ENCODE results near the gene POLK.
A peak's percentile ranks its signal among the peaks of the same experiment; 100 is the strongest.

POLK gene

DNA sequence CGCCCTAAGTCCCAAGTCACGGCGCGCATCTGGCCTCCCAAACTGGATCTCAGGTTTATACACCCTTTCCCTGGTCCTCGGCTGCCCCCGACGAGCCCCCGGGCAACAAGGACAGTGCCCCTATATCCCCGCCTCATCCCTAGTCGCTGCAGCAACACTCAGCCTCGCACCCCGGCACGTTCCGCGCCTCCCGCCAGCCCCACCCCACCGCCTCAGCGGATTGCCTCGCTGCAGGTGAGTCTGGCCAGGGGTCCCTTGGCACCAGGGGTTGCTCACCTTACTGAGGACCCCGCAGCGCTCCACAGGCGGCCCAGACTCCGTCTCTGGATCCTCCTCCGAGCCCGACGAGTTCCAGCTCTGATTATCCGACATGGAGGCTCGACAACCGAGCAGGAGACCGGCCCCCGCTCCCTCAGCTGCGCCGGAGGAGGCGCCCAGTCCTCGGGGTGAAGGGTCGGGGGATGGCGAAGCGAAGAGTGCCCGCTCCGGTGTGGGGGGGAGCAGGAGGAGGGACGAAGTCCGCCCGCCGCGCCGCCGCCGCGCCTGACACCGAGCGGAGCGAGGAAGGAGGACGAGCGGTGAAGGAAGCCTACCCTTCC, 756 bp upstream of the POLK start:
- Histone ChIP-seq H3K4me1 (ENCODE audit: low read depth, poor library complexity, severe bottlenecking) (peaks cover 36% of the 10 kb centered on the region), H3K79me2 (ENCODE audit: insufficient read depth, low read depth) (peaks cover 79% of the 10 kb centered on the region), H3K9ac (peak overlapping the region; percentile 57), H3K27ac (peak overlapping the region; percentile 38), H4K20me1 (ENCODE audit: insufficient read depth) (0 out of 2 replicates have a peak, but pooled peaks cover 13% of the 10 kb centered on the region), H3K36me3 (ENCODE audit: insufficient read depth) (no peaks in the 10 kb centered on the region), H2AFZ (ENCODE audit: low read depth) (peak overlapping the region; percentile 76), H3K4me2 (peak overlapping the region; percentile 91), H3K4me3 (IDR thresholded peaks at IDR 0.05; ENCODE audit: insufficient read depth, low read depth, low read length) (peak overlapping the region; percentile 56), H3K27me3 (ENCODE audit: insufficient read depth, low read depth) (no peaks in the 10 kb centered on the region)
- TF ChIP-seq, protein P1, sequence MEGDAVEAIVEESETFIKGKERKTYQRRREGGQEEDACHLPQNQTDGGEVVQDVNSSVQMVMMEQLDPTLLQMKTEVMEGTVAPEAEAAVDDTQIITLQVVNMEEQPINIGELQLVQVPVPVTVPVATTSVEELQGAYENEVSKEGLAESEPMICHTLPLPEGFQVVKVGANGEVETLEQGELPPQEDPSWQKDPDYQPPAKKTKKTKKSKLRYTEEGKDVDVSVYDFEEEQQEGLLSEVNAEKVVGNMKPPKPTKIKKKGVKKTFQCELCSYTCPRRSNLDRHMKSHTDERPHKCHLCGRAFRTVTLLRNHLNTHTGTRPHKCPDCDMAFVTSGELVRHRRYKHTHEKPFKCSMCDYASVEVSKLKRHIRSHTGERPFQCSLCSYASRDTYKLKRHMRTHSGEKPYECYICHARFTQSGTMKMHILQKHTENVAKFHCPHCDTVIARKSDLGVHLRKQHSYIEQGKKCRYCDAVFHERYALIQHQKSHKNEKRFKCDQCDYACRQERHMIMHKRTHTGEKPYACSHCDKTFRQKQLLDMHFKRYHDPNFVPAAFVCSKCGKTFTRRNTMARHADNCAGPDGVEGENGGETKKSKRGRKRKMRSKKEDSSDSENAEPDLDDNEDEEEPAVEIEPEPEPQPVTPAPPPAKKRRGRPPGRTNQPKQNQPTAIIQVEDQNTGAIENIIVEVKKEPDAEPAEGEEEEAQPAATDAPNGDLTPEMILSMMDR (conservative IDR thresholded peaks at IDR 0.05; ENCODE audit: low read depth, low read length) = no peak

DNA sequence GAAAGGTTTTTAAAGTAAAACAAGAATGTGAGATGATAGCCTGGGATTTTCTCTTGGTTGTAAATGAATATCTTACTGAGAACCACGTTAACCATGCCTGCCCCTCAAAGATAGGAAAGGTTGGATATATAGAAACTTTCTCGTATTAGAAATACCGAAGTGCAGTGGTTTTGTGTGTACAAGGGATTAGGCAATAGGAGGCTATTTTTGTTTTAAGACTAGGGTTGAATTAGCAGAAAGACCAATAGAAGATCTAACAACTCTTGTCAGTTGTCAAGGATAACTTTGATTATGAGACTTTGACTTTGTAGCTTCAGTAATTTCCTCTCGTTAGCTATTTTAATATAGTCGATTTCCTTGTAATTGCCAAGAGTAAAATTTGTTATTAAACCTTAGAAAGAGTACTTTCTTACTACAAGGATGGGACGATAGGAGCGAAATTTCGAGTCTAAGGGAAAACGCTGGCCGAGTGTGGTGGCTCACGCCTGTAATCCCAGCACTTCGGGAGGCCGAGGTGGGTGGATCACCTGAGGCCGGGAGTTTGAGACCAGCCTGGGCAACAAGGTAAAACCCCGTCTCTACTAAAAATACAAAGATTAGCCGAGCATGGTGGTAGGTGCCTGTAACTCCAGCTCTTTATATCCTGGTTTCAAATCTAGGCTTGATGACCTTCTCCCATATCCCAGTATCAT, 838 bp downstream of the POLK start:
- no peaks in the 10 kb centered on the region for H3K36me3 ChIP-seq (ENCODE audit: insufficient read depth)
- H4K20me1 ChIP-seq (ENCODE audit: insufficient read depth) = 0 out of 2 replicates have a peak, but pooled peaks cover 13% of the 10 kb centered on the region
- H3K79me2 ChIP-seq (ENCODE audit: insufficient read depth, low read depth) = peaks cover 77% of the 10 kb centered on the region
- no peaks in the 10 kb centered on the region for H3K27me3 ChIP-seq (ENCODE audit: insufficient read depth, low read depth)
- H3K4me3 ChIP-seq (IDR thresholded peaks at IDR 0.05; ENCODE audit: insufficient read depth, low read depth, low read length) = no peak overlapping the region
- peak overlapping the region; percentile 76 for H2AFZ ChIP-seq (ENCODE audit: low read depth)
- peak overlapping the region; percentile 56; the same call in 1 of the 2 replicates for H3K9ac ChIP-seq
- H3K4me2 ChIP-seq = peak overlapping the region; percentile 71
- peaks cover 36% of the 10 kb centered on the region for H3K4me1 ChIP-seq (ENCODE audit: low read depth, poor library complexity, severe bottlenecking)
- TF ChIP-seq, protein P1 (conservative IDR thresholded peaks at IDR 0.05; ENCODE audit: low read depth, low read length) = no peak
- peak overlapping the region; percentile 52 for H3K27ac ChIP-seq

DNA sequence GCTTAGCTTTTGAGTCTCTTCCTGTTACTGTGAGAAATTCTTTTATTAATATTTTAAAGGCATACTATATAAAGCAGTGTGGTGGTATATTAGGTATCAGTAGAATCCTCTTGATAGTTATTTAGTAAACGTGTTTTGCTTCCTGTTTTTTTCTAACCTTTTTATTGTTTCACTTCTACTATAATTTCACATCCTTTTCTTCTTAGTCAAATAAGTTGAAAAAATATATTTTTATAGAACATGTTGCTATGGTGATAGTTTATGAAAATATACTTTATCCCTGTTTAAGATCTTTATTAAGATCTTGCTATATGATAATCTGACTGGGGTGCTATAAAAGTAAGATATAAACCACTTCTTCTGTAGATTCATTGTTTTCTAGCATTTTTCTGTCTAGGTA, 2.1 kb downstream of the POLK start:
- TF ChIP-seq, protein P1 (conservative IDR thresholded peaks at IDR 0.05; ENCODE audit: low read depth, low read length) = no peak
- no peak overlapping the region for H3K9ac ChIP-seq
- 0 out of 2 replicates have a peak overlapping the region, but pooled peaks have one; percentile 71 for H3K4me2 ChIP-seq
- 0 out of 2 replicates have a peak, but pooled peaks cover 13% of the 10 kb centered on the region for H4K20me1 ChIP-seq (ENCODE audit: insufficient read depth)
- no peaks in the 10 kb centered on the region for H3K36me3 ChIP-seq (ENCODE audit: insufficient read depth)
- no peak overlapping the region for H2AFZ ChIP-seq (ENCODE audit: low read depth)
- H3K27me3 ChIP-seq (ENCODE audit: insufficient read depth, low read depth) = no peaks in the 10 kb centered on the region
- no peak overlapping the region for H3K4me3 ChIP-seq (IDR thresholded peaks at IDR 0.05; ENCODE audit: insufficient read depth, low read depth, low read length)
- no peak overlapping the region for H3K27ac ChIP-seq
- peaks cover 80% of the 10 kb centered on the region for H3K79me2 ChIP-seq (ENCODE audit: insufficient read depth, low read depth)
- peaks cover 34% of the 10 kb centered on the region for H3K4me1 ChIP-seq (ENCODE audit: low read depth, poor library complexity, severe bottlenecking)

DNA sequence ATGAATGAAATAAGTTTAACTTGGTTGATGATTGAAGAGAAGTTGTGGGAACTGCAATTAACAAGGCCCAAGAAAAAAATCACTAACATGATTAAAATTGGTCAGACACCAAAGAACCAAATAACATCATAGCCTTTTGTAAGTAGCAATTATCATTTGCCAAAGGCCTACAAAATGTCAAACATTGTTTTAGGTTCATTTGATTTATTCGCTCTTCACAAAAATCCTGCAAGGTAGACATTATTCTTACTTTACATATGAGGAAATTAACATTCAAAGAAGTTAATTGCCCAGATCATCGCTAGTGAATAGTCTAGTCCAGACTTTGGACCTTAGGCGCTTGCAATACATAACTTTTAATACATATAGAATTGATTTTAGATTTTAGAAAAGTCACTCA, 2.6 kb downstream of the POLK start:
- TF ChIP-seq, protein P1 (conservative IDR thresholded peaks at IDR 0.05; ENCODE audit: low read depth, low read length) = no peak
- H3K79me2 ChIP-seq (ENCODE audit: insufficient read depth, low read depth) = peaks cover 79% of the 10 kb centered on the region

More for the DNA sequence above, 2.6 kb downstream of the POLK start:
- H3K4me2 ChIP-seq = no peak overlapping the region
- no peaks in the 10 kb centered on the region for H3K27me3 ChIP-seq (ENCODE audit: insufficient read depth, low read depth)
- no peak overlapping the region for H3K27ac ChIP-seq
- no peak overlapping the region for H3K9ac ChIP-seq
- H3K4me3 ChIP-seq (IDR thresholded peaks at IDR 0.05; ENCODE audit: insufficient read depth, low read depth, low read length) = no peak overlapping the region
- H3K36me3 ChIP-seq (ENCODE audit: insufficient read depth) = no peaks in the 10 kb centered on the region
- H2AFZ ChIP-seq (ENCODE audit: low read depth) = no peak overlapping the region
- H4K20me1 ChIP-seq (ENCODE audit: insufficient read depth) = 0 out of 2 replicates have a peak, but pooled peaks cover 11% of the 10 kb centered on the region
- peaks cover 33% of the 10 kb centered on the region for H3K4me1 ChIP-seq (ENCODE audit: low read depth, poor library complexity, severe bottlenecking)

Measured in KMS-11 (cell line).